ENCODE measurements around the gene SLAMF7. TPM values are rescaled to one million over a fixed set of nuclear protein-coding genes. Genes with fewer than 3 reads are reported as not detected.
A peak's percentile ranks its signal among the peaks of the same experiment; 100 is the strongest.

The SLAMF7 gene
- total RNA-seq, 4 donors from 2014 or later = 0.22 to 0.90 (median 0.51) TPM

GRCh38 chr1:160707236-160708064 is 31.6 kb upstream of the SLAMF7 start:
- H3K9me3 ChIP-seq = no peaks in the 10 kb centered on the region
- no peaks in the 10 kb centered on the region for H3K27me3 ChIP-seq
- no peaks in the 10 kb centered on the region for H3K36me3 ChIP-seq
- peak overlapping the region in 2 of 4 donors; percentile 2 to 5 for H3K4me3 ChIP-seq
- TF ChIP-seq CTCF (IDR thresholded peaks at IDR 0.05) (no peak), EP300 (IDR thresholded peaks at IDR 0.05) (no peak), POLR2A (IDR thresholded peaks at IDR 0.05) (no peak)
- H3K4me1 ChIP-seq = peaks cover 0 to 2% (median 0%) of the 10 kb centered on the region in 4 donors
- WGBS, 2 donors = 72 to 75% methylated on average over 8 of the region's 8 CpGs
- no peak for DNase-seq (ENCODE audit: low spot score in 2 of 2)
- H3K27ac ChIP-seq = peak overlapping the region in 2 of 4 donors; percentile 12 to 69

GRCh38 chr1:160708118-160708517 is 30.9 kb upstream of the SLAMF7 start:
- Histone ChIP-seq H3K9me3 (no peaks in the 10 kb centered on the region), H3K4me3 (peak overlapping the region in 2 of 4 donors; percentile 5 to 6), H3K36me3 (no peaks in the 10 kb centered on the region), H3K27me3 (no peaks in the 10 kb centered on the region), H3K27ac (peak overlapping the region in 2 of 4 donors; percentile 12 to 69), H3K4me1 (peaks cover 0 to 8% (median 0%) of the 10 kb centered on the region in 4 donors)
- TF ChIP-seq EP300 (IDR thresholded peaks at IDR 0.05) (peak in 1 of 2 donors; percentile 14), POLR2A (IDR thresholded peaks at IDR 0.05) (no peak)
- no peak for DNase-seq (ENCODE audit: low spot score in 2 of 2)
- 74 to 75% methylated on average over 4 of the region's 4 CpGs for WGBS, 2 donors

DNA sequence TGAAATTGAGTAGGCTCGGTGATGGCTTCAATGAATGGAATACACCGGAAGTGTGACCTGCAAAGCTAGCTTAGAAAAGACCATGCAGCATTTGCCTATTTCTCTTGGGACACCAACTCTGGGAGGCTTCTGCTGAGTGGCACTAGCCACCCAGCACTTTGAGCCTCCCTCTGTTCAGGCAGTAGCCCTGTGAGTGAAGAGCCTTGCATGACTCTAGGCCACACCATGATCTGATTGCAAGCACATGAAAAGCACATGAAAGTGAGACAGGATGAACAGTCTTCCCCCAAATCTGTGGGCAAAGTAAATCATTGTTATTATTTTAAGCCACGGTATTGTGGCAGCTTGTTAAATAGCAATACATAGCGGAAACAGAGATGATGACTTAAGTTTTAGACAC is 30.2 kb upstream of the SLAMF7 start:
- 66 to 77% methylated on average over 4 of the region's 4 CpGs for WGBS, 2 donors
- Histone ChIP-seq H3K36me3 (no peaks in the 10 kb centered on the region), H3K27me3 (no peaks in the 10 kb centered on the region), H3K27ac (peak overlapping the region in 1 of 4 donors; percentile 69), H3K9me3 (no peaks in the 10 kb centered on the region), H3K4me1 (peaks cover 0 to 8% (median 0%) of the 10 kb centered on the region in 4 donors), H3K4me3 (peak overlapping the region in 1 of 4 donors; percentile 6)
- no peak for DNase-seq (ENCODE audit: low spot score in 2 of 2)
- no peak for TF ChIP-seq POLR2A (IDR thresholded peaks at IDR 0.05)
- no peak for TF ChIP-seq CTCF (IDR thresholded peaks at IDR 0.05)
- TF ChIP-seq EP300 (IDR thresholded peaks at IDR 0.05) = no peak

GRCh38 chr1:160709715-160710114 is 29.3 kb upstream of the SLAMF7 start:
- H3K27ac ChIP-seq = peak overlapping the region in 1 of 4 donors; percentile 69
- no peaks in the 10 kb centered on the region for H3K9me3 ChIP-seq
- H3K4me3 ChIP-seq = peak overlapping the region in 1 of 4 donors; percentile 5
- H3K27me3 ChIP-seq = no peaks in the 10 kb centered on the region
- H3K36me3 ChIP-seq = no peaks in the 10 kb centered on the region
- peaks cover 0 to 8% (median 0%) of the 10 kb centered on the region in 4 donors for H3K4me1 ChIP-seq
- no peak for TF ChIP-seq CTCF (IDR thresholded peaks at IDR 0.05)
- no peak for TF ChIP-seq EP300 (IDR thresholded peaks at IDR 0.05)
- TF ChIP-seq POLR2A (IDR thresholded peaks at IDR 0.05) = no peak
- WGBS, 2 donors = 66 to 80% methylated on average over 1 of the region's 1 CpG
- DNase-seq (ENCODE audit: low spot score in 2 of 2) = no peak

DNA sequence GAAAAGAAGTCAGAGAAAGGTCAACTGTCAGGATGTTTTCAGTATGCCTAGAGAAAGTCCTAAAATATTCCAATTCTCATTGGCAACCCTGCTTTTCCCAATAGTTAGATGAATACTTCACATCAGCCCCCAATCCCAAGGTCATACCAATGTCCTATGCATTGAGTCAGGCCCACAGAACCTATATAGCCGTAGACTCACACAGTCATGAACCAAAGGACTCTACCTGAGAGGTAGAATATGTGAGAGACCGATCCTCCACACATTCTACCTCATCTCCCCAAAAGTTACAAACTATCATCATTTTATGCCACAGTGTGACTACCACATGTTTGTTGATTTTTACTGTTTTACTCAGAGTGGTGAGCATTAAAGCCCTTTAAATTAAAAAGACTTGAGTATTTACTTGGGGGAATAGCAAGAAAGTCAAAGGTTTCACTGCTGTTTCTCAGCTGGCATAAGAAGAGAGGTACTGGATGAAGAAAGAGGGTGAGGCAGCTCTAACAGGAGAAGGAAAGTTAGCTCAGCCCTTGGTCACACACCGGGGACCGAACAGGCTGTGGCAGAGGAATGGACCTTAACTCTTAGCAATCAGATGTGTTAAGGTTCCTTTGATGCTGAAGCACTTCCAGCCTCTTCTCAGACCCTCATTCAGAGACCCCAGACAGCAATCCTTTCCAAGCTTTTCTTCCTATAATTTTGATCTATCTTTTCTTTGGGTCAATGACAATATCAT is 28.4 kb upstream of the SLAMF7 start:
- peak overlapping the region in 1 of 4 donors; percentile 69 for H3K27ac ChIP-seq
- H3K4me1 ChIP-seq = peaks cover 0 to 8% (median 0%) of the 10 kb centered on the region in 4 donors
- no peak for DNase-seq (ENCODE audit: low spot score in 2 of 2)
- TF ChIP-seq CTCF (IDR thresholded peaks at IDR 0.05) (no peak), EP300 (IDR thresholded peaks at IDR 0.05) (no peak), POLR2A (IDR thresholded peaks at IDR 0.05) (no peak)
- no peaks in the 10 kb centered on the region for H3K9me3 ChIP-seq
- no peaks in the 10 kb centered on the region for H3K27me3 ChIP-seq
- 79 to 83% methylated on average over 4 of the region's 4 CpGs for WGBS, 2 donors
- no peaks in the 10 kb centered on the region for H3K36me3 ChIP-seq
- peak overlapping the region in 1 of 4 donors; percentile 36 for H3K4me3 ChIP-seq
